ENCODE results near the gene NKAIN2. TPM values are rescaled to one million over a fixed set of nuclear protein-coding genes. Genes with fewer than 3 reads are reported as not detected.
"Not testable (repeated sequence)": the region's sequence is repeated elsewhere in the genome, so short reads cannot be mapped to it uniquely, and the experiment has no call there.

The NKAIN2 gene
- total RNA-seq, 3 donors from 2014 or later: 0.48 to 1.8 TPM; not detected in 1

DNA sequence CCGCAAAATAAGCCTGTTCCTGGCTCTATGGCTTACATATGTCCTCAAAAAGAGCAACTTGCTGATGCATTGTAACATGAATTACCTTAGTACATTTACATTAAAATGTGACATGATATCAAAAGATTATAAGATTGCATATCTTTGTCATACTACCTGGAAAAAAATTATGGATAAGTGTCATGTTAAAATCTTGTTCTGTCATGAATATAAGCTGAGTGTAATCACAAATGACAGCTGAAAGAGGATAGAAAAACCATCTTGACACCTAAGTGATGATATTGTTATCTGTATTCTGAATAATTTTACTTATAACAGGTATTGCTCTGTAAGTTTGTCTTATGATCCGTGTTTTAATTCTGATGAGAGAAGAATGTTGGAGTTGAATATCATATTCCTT is 655.6 kb downstream of the NKAIN2 start:
- intact Hi-C loops (cut with DNase I; ENCODE audit: low total_unique reads): no loop called here

DNA sequence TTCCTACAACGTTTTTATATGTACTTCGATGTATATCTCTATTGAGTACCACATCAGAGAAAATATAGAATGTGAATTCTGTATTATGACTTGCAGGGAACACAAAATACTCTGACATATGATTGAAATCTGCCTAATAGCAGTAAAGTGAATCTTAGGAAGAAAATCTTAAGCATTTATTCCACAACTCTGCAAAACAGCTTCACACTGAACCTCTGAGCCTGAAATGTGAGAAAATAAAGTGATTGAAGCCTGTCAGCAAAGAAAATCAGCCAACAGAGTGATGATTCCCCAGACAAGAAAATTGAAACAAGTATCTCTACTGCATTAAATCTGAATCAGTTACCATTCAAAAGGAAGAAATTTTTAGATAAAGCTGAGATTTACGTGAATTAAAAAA is 659.1 kb downstream of the NKAIN2 start:
- TF ChIP-seq POLR2AphosphoS5 (IDR thresholded peaks at IDR 0.05): no peak
- TF ChIP-seq, protein P1, sequence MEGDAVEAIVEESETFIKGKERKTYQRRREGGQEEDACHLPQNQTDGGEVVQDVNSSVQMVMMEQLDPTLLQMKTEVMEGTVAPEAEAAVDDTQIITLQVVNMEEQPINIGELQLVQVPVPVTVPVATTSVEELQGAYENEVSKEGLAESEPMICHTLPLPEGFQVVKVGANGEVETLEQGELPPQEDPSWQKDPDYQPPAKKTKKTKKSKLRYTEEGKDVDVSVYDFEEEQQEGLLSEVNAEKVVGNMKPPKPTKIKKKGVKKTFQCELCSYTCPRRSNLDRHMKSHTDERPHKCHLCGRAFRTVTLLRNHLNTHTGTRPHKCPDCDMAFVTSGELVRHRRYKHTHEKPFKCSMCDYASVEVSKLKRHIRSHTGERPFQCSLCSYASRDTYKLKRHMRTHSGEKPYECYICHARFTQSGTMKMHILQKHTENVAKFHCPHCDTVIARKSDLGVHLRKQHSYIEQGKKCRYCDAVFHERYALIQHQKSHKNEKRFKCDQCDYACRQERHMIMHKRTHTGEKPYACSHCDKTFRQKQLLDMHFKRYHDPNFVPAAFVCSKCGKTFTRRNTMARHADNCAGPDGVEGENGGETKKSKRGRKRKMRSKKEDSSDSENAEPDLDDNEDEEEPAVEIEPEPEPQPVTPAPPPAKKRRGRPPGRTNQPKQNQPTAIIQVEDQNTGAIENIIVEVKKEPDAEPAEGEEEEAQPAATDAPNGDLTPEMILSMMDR (IDR thresholded peaks at IDR 0.05): no peak
- Histone ChIP-seq H3K4me3 (no peak overlapping the region), H3K9me3 (peaks cover 0 to 10% of the 10 kb centered on the region in 2 donors), H3K4me1 (no peaks in the 10 kb centered on the region), H3K27ac (no peak overlapping the region), H3K36me3 (no peaks in the 10 kb centered on the region), H3K27me3 (no peaks in the 10 kb centered on the region)
- no peak for DNase-seq (ENCODE audit: low spot score in 2 of 2)
- intact Hi-C loops (cut with DNase I; ENCODE audit: low total_unique reads): no loop called here

More for the DNA sequence above, 655.6 kb downstream of the NKAIN2 start:
- H3K4me3 ChIP-seq: no peak overlapping the region
- TF ChIP-seq, protein P1 (IDR thresholded peaks at IDR 0.05): no peak
- no peak for TF ChIP-seq POLR2A (IDR thresholded peaks at IDR 0.05)
- TF ChIP-seq POLR2AphosphoS5 (IDR thresholded peaks at IDR 0.05): no peak
- no peaks in the 10 kb centered on the region for H3K27me3 ChIP-seq
- H3K9me3 ChIP-seq: peaks cover 0 to 6% of the 10 kb centered on the region in 2 donors
- H3K36me3 ChIP-seq: no peaks in the 10 kb centered on the region
- H3K4me1 ChIP-seq: no peaks in the 10 kb centered on the region
- H3K27ac ChIP-seq: no peak overlapping the region
- no peak for DNase-seq (ENCODE audit: low spot score in 2 of 2)

DNA sequence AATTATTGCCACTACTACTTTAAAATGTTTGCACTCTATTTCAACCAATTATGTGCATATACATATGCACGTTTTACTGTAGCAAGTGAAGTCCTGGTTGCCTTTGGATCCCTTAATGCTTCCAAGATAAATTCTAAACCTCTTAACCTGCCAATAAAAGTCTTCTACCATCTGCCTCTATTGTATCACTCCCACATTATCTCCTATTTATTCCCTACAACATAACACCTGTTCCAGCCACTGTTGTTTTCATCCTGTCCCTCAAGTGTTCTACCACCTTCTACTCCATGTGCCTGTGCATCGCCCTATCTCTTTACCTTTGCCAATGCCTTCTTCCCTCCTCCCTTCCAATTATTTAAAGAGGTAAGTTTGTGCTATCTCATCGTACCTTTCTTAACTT is 659.6 kb downstream of the NKAIN2 start:
- peaks cover 0 to 10% of the 10 kb centered on the region in 2 donors for H3K9me3 ChIP-seq
- H3K4me1 ChIP-seq: no peaks in the 10 kb centered on the region
- DNase-seq (ENCODE audit: low spot score in 2 of 2): no peak
- no peak overlapping the region for H3K4me3 ChIP-seq
- no peak overlapping the region for H3K27ac ChIP-seq
- no peaks in the 10 kb centered on the region for H3K36me3 ChIP-seq
- no peaks in the 10 kb centered on the region for H3K27me3 ChIP-seq
- TF ChIP-seq POLR2AphosphoS5 (IDR thresholded peaks at IDR 0.05): no peak
- no peak for TF ChIP-seq POLR2A (IDR thresholded peaks at IDR 0.05)
- TF ChIP-seq, protein P1 (IDR thresholded peaks at IDR 0.05): no peak
- intact Hi-C loops (cut with DNase I; ENCODE audit: low total_unique reads): no loop called here

DNA sequence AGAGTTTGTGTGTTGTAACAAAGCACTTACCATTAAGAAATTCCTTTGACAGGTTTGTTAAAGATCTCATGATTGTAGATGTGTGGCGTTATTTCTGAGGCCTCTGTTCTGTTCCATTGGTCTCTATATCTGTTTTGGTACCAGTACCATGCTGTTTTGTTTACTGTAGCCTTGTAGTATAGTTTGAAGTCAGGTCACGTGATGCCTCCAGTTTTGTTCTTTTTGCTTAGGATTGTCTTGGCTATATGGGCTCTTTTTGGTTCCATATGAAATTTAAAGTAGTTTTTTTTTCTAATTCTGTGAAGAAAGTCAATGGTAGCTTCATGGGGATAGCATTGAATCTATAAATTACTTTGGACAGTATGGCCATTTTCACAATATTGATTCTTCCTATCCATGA is 660.9 kb downstream of the NKAIN2 start:
- H3K4me3 ChIP-seq; H3K27me3 ChIP-seq; DNase-seq (ENCODE audit: low spot score in 2 of 2); intact Hi-C loops (cut with DNase I; ENCODE audit: low total_unique reads); H3K27ac ChIP-seq; H3K4me1 ChIP-seq; H3K36me3 ChIP-seq: not testable (repeated sequence)
- peaks cover 0 to 10% of the 10 kb centered on the region in 2 donors for H3K9me3 ChIP-seq

DNA sequence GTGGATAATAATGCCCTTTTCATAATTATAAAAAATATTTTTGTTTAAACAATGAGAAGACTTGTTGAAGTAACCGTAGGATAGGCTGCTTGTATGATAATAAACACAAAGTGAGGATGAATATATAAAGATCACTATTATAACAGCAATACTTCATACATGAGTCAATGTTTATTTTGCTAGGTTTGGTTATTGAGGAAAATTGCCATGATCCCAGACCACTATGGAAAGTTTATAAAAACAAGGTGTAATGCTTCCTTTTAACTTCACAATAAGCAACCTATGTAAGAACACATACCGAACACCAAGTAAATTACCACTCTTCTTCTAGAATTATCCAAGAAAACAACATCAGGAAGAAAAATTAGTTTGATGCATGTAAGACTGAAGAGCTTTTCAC is 663.3 kb downstream of the NKAIN2 start:
- no peak overlapping the region for H3K4me3 ChIP-seq
- peaks cover 0 to 10% of the 10 kb centered on the region in 2 donors for H3K9me3 ChIP-seq
- H3K4me1 ChIP-seq: no peaks in the 10 kb centered on the region
- intact Hi-C loops (cut with DNase I; ENCODE audit: low total_unique reads): no loop called here
- no peak for TF ChIP-seq POLR2AphosphoS5 (IDR thresholded peaks at IDR 0.05)
- TF ChIP-seq, protein P1 (IDR thresholded peaks at IDR 0.05): no peak
- no peak for TF ChIP-seq POLR2A (IDR thresholded peaks at IDR 0.05)
- H3K36me3 ChIP-seq: no peaks in the 10 kb centered on the region
- no peaks in the 10 kb centered on the region for H3K27me3 ChIP-seq
- no peak overlapping the region for H3K27ac ChIP-seq
- DNase-seq (ENCODE audit: low spot score in 2 of 2): no peak

GRCh38 chr6:124467366-124467765 is 663.7 kb downstream of the NKAIN2 start:
- H3K4me3 ChIP-seq: no peak overlapping the region
- TF ChIP-seq, protein P1 (IDR thresholded peaks at IDR 0.05): no peak
- no peak for TF ChIP-seq POLR2AphosphoS5 (IDR thresholded peaks at IDR 0.05)
- TF ChIP-seq POLR2A (IDR thresholded peaks at IDR 0.05): no peak
- no peaks in the 10 kb centered on the region for H3K36me3 ChIP-seq
- intact Hi-C loops (cut with DNase I; ENCODE audit: low total_unique reads): no loop called here
- no peak for DNase-seq (ENCODE audit: low spot score in 2 of 2)
- no peak overlapping the region for H3K27ac ChIP-seq
- no peaks in the 10 kb centered on the region for H3K27me3 ChIP-seq
- H3K9me3 ChIP-seq: peaks cover 0 to 10% of the 10 kb centered on the region in 2 donors
- H3K4me1 ChIP-seq: no peaks in the 10 kb centered on the region

All from breast epithelium (tissue), 4 donors.